Measurements from ENCODE around the gene MPDU1.

DNA sequence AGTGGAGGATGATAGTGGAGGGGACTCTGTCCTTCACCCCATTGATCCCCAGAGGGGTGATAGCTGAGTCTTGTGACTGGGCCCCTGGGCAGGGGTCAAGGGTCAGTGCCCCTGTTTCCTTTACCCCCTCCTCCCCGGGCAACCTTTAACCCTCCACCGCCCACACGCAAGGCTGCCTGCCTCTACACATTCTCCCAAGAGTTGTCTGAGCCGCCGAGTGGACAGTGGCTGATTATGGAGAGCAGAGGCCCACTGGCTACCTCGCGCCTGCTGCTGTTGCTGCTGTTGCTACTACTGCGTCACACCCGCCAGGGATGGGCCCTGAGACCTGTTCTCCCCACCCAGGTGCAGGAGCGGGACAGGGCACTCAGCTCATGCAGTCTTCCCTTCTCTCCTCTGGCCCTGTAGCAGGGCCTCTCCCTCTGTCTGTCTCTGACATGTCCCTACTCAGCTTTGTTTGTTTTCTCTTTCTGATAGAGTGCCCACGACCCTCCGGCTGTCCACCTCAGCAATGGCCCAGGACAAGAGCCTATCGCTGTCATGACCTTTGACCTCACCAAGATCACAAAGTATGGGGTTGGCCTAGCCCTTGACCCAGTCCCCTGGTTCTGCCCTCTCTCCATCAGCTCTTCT, 46.4 kb downstream of the MPDU1 start, which contains the start of gene SHBG:
- TF ChIP-seq, protein P1, sequence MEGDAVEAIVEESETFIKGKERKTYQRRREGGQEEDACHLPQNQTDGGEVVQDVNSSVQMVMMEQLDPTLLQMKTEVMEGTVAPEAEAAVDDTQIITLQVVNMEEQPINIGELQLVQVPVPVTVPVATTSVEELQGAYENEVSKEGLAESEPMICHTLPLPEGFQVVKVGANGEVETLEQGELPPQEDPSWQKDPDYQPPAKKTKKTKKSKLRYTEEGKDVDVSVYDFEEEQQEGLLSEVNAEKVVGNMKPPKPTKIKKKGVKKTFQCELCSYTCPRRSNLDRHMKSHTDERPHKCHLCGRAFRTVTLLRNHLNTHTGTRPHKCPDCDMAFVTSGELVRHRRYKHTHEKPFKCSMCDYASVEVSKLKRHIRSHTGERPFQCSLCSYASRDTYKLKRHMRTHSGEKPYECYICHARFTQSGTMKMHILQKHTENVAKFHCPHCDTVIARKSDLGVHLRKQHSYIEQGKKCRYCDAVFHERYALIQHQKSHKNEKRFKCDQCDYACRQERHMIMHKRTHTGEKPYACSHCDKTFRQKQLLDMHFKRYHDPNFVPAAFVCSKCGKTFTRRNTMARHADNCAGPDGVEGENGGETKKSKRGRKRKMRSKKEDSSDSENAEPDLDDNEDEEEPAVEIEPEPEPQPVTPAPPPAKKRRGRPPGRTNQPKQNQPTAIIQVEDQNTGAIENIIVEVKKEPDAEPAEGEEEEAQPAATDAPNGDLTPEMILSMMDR (conservative IDR thresholded peaks at IDR 0.05; ENCODE audit: low read depth, low read length), result no peak
- no peak for TF ChIP-seq EZH2 (IDR thresholded peaks at IDR 0.05; ENCODE audit: borderline replicate concordance, low read depth, low read length, poor library complexity, severe bottlenecking)
